ENCODE results near the gene UBL3. TPM values are rescaled to one million over a fixed set of nuclear protein-coding genes. Genes with fewer than 3 reads are reported as not detected.

Gene UBL3
- total and polyA plus RNA-seq, 10 donors = 10.2 to 39.1 (median 30.5) TPM

- Histone ChIP-seq H3K4me3 (no peak overlapping the region), H3K27ac (no peak overlapping the region), H3K36me3 (no peaks in the 10 kb centered on the region), H3K27me3 (replicated peaks in 1 of 7) (no peaks in the 10 kb centered on the region), H3K4me1 (peaks cover 0 to 6% (median 1%) of the 10 kb centered on the region in 6 donors), H3K9me3 (no peaks in the 10 kb centered on the region)
- no peak for DNase-seq
- no peak for TF ChIP-seq CTCF (IDR thresholded peaks at IDR 0.05 in 8 of 11, conservative IDR thresholded peaks at IDR 0.05 in 3 of 11)
- TF ChIP-seq POLR2A (IDR thresholded peaks at IDR 0.05) = no peak
- TF ChIP-seq POLR2AphosphoS5 (IDR thresholded peaks at IDR 0.05) = no peak
- intact Hi-C loops (cut with DNase I; ENCODE audit: low total_unique reads) = no loop called here
- WGBS, 5 donors = 77 to 85% (median 84%) methylated on average over 10 of the region's 10 CpGs
These were observed 96.6 kb downstream of the UBL3 start for GRCh38 chr13:29753618-29754472.

- DNase-seq = no peak
- no peaks in the 10 kb centered on the region for H3K9me3 ChIP-seq
- H3K4me1 ChIP-seq = no peaks in the 10 kb centered on the region
- no peaks in the 10 kb centered on the region for H3K36me3 ChIP-seq
- H3K4me3 ChIP-seq = no peak overlapping the region
- TF ChIP-seq POLR2AphosphoS5 (IDR thresholded peaks at IDR 0.05) (no peak), CTCF (IDR thresholded peaks at IDR 0.05 in 8 of 11, conservative IDR thresholded peaks at IDR 0.05 in 3 of 11) (no peak), POLR2A (IDR thresholded peaks at IDR 0.05) (no peak)
- WGBS, 5 donors = 71 to 84% (median 84%) methylated on average over 4 of the region's 4 CpGs
- H3K27me3 ChIP-seq (replicated peaks in 1 of 7) = no peaks in the 10 kb centered on the region
- H3K27ac ChIP-seq = no peak overlapping the region
- intact Hi-C loops (cut with DNase I; ENCODE audit: low total_unique reads) = no loop called here
These were observed 98.2 kb downstream of the UBL3 start for GRCh38 chr13:29752175-29752574.

- TF ChIP-seq CTCF (IDR thresholded peaks at IDR 0.05 in 8 of 11, conservative IDR thresholded peaks at IDR 0.05 in 3 of 11) (no peak), POLR2AphosphoS5 (IDR thresholded peaks at IDR 0.05) (no peak), POLR2A (IDR thresholded peaks at IDR 0.05) (no peak)
- Histone ChIP-seq H3K27me3 (replicated peaks in 1 of 7) (no peaks in the 10 kb centered on the region), H3K27ac (no peak overlapping the region), H3K4me3 (no peak overlapping the region), H3K4me1 (no peaks in the 10 kb centered on the region), H3K9me3 (no peaks in the 10 kb centered on the region), H3K36me3 (no peaks in the 10 kb centered on the region)
- WGBS, 5 donors = 75 to 81% (median 77%) methylated on average over 5 of the region's 5 CpGs
- DNase-seq = no peak
- intact Hi-C loops (cut with DNase I; ENCODE audit: low total_unique reads) = no loop called here
These were observed 100.3 kb downstream of the UBL3 start for GRCh38 chr13:29750183-29750530.

- Histone ChIP-seq H3K27ac (no peak overlapping the region), H3K27me3 (replicated peaks in 1 of 7) (no peaks in the 10 kb centered on the region), H3K4me1 (no peaks in the 10 kb centered on the region), H3K9me3 (no peaks in the 10 kb centered on the region), H3K36me3 (no peaks in the 10 kb centered on the region), H3K4me3 (no peak overlapping the region)
- 69 to 89% (median 84%) methylated on average over 6 of the region's 6 CpGs for WGBS, 5 donors
- TF ChIP-seq CTCF (IDR thresholded peaks at IDR 0.05 in 8 of 11, conservative IDR thresholded peaks at IDR 0.05 in 3 of 11) (no peak), POLR2AphosphoS5 (IDR thresholded peaks at IDR 0.05) (no peak)
- DNase-seq = no peak
- intact Hi-C loops (cut with DNase I; ENCODE audit: low total_unique reads) = no loop called here
These were observed 100.8 kb downstream of the UBL3 start for GRCh38 chr13:29749401-29750182.
